Measurements from ENCODE around the gene CD3D.
A peak's percentile ranks its signal among the peaks of the same experiment; 100 is the strongest.

Gene CD3D

GRCh38 chr11:118342503-118343161 is at the start of gene CD3D:
Gene CD3D (minus strand): TSS chr11:118342705. CDS start chr11:118342607, 98 bp downstream.
- DNase-seq (ENCODE audit: low spot score): no peak

GRCh38 chr11:118383657-118384056 is 41.2 kb upstream of the CD3D start:
- DNase-seq (ENCODE audit: low spot score): no peak

- no peak for DNase-seq (ENCODE audit: low spot score)
These were observed 40.4 kb upstream of the CD3D start for GRCh38 chr11:118382954-118383353.

DNA sequence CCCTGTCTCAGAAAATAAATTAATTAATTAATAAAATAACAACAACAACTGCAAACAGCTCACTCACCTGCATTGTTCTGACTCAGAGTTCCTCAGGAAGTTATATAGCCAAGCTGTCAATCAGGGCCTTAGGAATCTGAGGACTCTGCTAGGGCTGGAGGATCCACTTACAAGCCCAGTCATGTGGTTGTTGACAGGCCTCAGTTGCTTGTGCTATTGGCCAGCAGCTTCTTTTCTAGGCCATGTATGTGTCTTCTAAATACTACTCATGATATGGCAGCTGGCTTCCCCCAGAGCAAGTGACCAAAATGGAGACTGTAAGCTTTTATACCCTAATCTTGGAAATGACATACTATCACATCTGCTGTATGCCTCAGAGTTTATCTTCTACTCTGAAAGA is 38.1 kb upstream of the CD3D start:
- no peak for DNase-seq (ENCODE audit: low spot score)

GRCh38 chr11:118379497-118379896 is 37.0 kb upstream of the CD3D start:
- DNase-seq (ENCODE audit: low spot score): no peak

- DNase-seq (ENCODE audit: low spot score): no peak
These were observed 33.5 kb upstream of the CD3D start for GRCh38 chr11:118375978-118376377.

DNA sequence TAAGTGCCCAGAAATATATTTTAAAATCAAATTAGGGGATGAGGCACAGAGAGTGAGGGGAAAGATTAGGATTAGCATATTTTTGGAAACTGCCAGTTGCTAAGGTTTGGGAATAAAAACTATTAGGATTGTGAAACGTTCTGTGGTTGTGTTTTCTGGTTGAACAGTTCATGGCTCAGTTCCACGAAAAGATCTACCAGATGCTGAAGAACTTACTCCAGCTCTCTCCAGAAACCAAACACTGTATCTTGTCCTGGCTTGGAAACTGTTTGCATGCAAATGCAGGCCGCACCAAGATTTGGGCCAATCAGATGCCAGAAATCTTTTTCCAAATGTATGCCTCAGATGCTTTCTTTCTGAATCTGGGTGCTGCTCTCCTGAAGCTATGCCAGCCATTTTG is 32.2 kb upstream of the CD3D start:
- DNase-seq (ENCODE audit: low spot score): no peak

DNA sequence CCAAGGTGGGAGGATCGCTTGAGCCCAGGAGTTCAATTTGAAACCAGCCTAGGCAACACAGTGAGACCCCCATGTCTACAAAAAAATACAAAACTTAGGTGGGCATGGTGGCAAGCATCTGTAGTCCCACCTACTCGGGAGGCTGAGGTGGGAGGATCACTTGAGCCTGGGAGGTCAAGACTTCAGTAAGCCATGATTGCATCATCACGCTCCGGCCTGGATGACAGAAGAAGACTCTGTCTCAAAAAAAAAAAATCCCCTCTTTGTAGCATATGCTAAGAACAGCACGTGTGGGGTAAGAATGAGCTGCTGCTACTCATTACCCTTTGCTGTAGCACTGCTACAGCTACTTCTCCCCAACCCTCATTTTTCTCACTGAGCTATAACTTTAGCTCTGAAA is 31.4 kb upstream of the CD3D start:
- no peak for DNase-seq (ENCODE audit: low spot score)

GRCh38 chr11:118373263-118373662 is 30.8 kb upstream of the CD3D start:
- no peak for DNase-seq (ENCODE audit: low spot score)

- no peak for DNase-seq (ENCODE audit: low spot score)
These were observed 28.3 kb upstream of the CD3D start for GRCh38 chr11:118370774-118371173.

DNA sequence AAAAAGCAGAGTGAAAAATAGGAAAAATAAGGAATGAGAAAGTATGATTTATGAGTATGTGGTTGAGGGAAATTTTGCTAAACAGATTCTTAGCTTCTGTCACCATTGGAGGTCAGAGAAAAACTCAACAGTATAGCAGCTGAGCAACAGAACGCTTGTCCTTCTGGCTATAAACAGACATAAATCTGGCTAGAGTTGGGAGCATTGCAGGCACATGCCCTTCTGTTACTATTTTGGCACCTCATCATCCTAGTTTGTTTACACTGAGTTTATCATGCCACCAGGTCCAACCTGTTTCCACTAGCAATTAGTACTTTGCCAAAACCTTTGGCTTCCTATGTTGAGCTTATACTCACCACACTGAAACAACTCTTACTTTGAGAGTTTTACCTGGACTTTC is 23.8 kb upstream of the CD3D start:
- DNase-seq (ENCODE audit: low spot score): no peak

DNA sequence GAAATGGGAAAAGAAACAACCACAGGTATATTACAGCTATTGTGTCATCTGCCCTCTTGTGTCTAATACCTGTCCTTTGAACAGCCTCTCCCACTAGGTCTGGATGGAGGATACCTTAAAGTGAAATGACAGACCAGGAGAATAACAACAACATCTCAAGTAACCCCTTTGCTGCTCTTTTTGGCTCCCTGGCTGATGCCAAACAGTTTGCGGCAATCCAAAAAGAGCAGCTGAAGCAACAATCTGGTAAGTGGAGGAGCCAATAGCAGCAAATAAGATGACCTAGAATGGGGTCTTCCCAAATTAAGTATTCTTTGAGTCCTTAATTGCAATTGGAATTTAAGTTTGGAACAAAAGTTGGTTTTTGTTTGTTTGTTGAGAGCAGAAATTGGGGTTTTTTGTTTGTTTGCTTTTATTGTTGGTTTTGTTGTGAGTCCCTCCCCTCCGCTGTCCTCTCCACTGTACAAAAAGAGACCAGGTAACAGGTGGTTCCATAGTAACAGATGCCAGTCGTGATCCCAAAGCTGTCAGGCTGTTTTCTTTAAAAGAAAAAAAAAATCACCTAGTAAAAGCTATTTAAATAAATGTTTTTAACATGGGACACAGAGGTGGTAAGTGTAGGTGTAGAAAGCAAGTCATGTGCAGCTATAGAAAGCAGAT is 22.6 kb upstream of the CD3D start:
- no peak for DNase-seq (ENCODE audit: low spot score)

DNA sequence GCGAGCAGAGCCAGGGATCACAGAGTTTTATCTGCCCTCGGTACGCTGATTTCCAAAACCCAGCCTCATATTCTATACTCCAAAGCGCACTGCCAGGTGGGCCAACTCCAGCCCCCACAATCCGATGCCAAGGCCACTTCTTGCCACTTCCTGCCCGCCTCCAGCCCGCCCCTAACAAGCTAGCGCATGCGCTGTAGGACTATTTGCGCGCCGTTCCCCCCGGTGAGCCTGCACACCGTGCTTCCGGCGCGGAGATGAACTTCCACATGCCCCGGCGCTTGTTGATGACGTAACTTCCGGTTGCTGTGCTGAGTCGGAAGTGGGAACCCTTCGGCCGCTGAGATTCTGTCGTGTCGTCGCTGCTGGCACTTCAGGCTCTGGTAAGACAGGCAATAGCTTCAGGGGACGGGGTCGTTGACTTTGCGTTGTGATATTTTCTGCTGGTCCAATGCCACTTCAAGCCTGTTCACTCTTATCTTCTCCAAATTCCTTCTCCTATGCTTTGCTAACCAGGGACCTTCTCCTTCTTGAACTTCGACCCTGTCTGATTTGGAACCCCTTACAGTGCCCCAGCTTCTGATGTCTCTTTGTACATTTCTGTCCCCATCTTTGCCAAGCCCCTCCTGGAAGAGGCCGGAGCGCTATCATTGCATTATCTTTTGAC is 16.9 kb upstream of the CD3D start, which contains the start of gene UBE4A:
TSS of gene UBE4A (plus strand) at position 306 of the 664 bp plus-strand sequence. CDS start 5,481 bp downstream, outside the sequence.
- peak; percentile 94 for DNase-seq (ENCODE audit: low spot score)

GRCh38 chr11:118358071-118358470 is 15.6 kb upstream of the CD3D start:
- DNase-seq (ENCODE audit: low spot score): no peak

GRCh38 chr11:118353084-118353710 is 10.7 kb upstream of the CD3D start:
- no peak for DNase-seq (ENCODE audit: low spot score)

DNA sequence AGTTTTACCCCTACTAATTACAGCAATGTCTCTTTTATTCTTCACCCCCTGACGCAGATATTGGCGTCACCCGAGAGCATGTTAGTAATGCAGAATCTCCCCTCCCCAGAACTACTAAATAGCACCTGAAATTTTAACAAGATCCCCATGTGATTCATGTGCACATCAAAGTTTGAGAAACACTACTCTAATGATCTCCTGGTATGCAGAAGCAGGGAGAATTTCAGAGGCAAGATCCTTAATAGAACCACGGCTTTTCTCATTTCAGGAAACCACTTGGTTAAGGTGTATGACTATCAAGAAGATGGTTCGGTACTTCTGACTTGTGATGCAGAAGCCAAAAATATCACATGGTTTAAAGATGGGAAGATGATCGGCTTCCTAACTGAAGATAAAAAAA is 7.0 kb upstream of the CD3D start:
- no peak for DNase-seq (ENCODE audit: low spot score)

DNA sequence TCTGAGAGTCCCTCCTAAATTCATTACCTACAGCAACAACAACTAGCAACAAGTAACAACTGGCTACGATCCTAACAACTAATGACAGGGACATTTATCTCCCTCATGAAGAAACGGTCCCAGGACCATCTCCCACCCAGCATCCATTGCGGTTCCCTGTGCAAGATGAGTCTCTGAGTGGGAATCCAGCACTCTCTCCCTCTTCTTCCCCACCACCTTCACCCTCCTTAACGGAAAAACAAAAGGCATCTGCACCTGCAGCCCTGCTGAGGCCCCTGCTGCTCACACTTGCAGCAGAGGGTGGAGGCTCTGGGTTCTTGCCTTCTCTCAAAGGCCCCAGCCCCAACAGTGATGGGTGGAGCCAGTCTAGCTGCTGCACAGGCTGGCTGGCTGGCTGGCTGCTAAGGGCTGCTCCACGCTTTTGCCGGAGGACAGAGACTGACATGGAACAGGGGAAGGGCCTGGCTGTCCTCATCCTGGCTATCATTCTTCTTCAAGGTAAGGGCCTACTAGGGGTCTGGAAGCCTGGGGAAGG is 1.5 kb upstream of the CD3D start, which contains the start of gene CD3G:
TSS of gene CD3G (plus strand) at position 364 of the 535 bp plus-strand sequence. CDS start at position 444, 80 bp downstream.
- no peak for DNase-seq (ENCODE audit: low spot score)

- DNase-seq (ENCODE audit: low spot score): no peak
These were observed 743 bp upstream of the CD3D start for GRCh38 chr11:118343248-118343647.

GRCh38 chr11:118341815-118342489 is 553 bp downstream of the CD3D start:
- DNase-seq (ENCODE audit: low spot score): no peak

DNA sequence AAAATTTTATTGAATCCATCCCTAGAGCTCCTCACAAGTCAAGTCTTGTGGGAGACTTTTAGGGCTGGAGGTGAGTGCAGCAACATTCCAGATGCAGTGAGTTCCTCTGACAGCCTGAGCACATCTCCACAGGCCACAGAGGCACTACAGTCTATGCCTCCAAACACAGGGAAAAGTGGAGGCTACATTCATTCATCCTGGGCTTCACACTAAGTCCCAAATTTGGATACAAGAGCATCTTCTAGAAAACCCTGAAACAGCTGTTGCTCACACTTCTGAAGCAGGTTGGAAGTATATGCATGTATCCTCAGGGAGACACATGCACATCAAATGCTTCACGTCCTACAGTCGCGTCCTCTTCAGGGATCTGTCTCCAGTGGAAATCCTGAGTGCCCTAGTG is 1.2 kb downstream of the CD3D start:
- no peak for DNase-seq (ENCODE audit: low spot score)

DNA sequence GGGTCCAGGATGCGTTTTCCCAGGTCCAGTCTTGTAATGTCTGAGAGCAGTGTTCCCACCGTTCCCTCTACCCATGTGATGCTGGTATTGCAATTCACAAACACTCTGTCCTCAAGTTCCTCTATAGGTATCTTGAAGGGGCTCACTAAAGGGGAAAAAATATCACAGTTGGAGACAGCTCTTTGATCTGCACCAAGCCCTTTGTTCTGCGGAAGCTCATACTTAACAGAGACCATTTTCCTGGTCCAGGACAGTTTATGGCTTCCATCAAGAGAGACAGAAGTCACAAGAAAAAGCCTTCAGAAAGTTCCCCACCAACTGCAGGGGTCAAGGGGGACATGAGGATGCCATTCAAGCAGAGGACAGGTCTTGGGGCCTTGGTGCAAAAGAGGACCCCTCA is 2.1 kb downstream of the CD3D start:
- no peak for DNase-seq (ENCODE audit: low spot score)

Data from left forelimb (tissue), 1 donor.